ENCODE measurements around the gene GMIP. TPM values are rescaled to one million over a fixed set of nuclear protein-coding genes. Genes with fewer than 3 reads are reported as not detected.
"Not testable (repeated sequence)": the region's sequence is repeated elsewhere in the genome, so short reads cannot be mapped to it uniquely, and the experiment has no call there.

GMIP gene
- total RNA-seq, 4 donors from 2014 or later, result 5.6 to 10.8 (median 8.2) TPM

- Histone ChIP-seq H3K4me3 (peak within 1 kb of the TSS; percentile 60 to 92), H3K4me1 (peaks cover 0 to 7% of the 10 kb centered on the region in 2 donors), H3K27me3 (no peaks in the 10 kb centered on the region), H3K27ac (peak within 1 kb of the TSS; percentile 76 to 77), H3K36me3 (no peaks in the 10 kb centered on the region), H3K9me3 (no peaks in the 10 kb centered on the region)
- intact Hi-C loops (cut with DNase I; ENCODE audit: low total_unique reads), result no loop called here
- TF ChIP-seq, protein P1, sequence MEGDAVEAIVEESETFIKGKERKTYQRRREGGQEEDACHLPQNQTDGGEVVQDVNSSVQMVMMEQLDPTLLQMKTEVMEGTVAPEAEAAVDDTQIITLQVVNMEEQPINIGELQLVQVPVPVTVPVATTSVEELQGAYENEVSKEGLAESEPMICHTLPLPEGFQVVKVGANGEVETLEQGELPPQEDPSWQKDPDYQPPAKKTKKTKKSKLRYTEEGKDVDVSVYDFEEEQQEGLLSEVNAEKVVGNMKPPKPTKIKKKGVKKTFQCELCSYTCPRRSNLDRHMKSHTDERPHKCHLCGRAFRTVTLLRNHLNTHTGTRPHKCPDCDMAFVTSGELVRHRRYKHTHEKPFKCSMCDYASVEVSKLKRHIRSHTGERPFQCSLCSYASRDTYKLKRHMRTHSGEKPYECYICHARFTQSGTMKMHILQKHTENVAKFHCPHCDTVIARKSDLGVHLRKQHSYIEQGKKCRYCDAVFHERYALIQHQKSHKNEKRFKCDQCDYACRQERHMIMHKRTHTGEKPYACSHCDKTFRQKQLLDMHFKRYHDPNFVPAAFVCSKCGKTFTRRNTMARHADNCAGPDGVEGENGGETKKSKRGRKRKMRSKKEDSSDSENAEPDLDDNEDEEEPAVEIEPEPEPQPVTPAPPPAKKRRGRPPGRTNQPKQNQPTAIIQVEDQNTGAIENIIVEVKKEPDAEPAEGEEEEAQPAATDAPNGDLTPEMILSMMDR (IDR thresholded peaks at IDR 0.05), result no peak
- peak in 1 of 2 donors; percentile 34 for TF ChIP-seq POLR2A (IDR thresholded peaks at IDR 0.05)
- peak; percentile 91 for DNase-seq
Measured at GRCh38 chr19:19668230-19669012, 25.0 kb upstream of the GMIP start, which contains the start of gene ZNF101. Gene ZNF101, plus strand, starts transcription at chr19:19668839. Its CDS starts 125 bp downstream, at chr19:19668964.

DNA sequence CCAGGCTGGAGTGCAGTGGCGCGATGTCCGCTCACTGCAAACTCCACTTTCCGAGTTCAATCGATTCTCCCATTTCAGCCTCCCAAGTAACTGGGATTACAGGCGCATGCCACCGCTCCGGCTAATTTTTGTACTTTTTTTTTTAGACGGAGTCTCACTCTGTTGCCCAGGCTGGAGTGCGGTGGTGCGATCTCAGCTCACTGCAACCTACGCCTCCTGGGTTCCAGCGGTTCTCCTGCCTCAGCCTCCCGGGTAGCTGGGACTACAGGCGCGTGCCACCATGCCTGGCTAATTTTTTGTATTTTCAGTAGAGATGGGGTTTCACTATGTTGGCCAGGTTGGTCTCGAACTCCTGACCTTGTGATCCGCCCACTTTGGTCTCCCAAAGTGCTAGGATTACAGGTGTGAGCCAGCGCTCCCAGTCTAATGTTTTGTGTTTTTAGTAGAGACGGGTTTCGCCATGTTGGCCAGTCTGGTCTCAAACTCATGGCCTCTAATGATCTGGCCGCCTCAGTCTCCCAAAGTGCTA lies 22.0 kb upstream of the GMIP start:
- H3K4me1 ChIP-seq, result peaks cover 0 to 14% of the 10 kb centered on the region in 2 donors
- intact Hi-C loops (cut with DNase I; ENCODE audit: low total_unique reads); H3K9me3 ChIP-seq; H3K4me3 ChIP-seq; H3K27ac ChIP-seq; DNase-seq; H3K27me3 ChIP-seq; H3K36me3 ChIP-seq: not testable (repeated sequence)

DNA sequence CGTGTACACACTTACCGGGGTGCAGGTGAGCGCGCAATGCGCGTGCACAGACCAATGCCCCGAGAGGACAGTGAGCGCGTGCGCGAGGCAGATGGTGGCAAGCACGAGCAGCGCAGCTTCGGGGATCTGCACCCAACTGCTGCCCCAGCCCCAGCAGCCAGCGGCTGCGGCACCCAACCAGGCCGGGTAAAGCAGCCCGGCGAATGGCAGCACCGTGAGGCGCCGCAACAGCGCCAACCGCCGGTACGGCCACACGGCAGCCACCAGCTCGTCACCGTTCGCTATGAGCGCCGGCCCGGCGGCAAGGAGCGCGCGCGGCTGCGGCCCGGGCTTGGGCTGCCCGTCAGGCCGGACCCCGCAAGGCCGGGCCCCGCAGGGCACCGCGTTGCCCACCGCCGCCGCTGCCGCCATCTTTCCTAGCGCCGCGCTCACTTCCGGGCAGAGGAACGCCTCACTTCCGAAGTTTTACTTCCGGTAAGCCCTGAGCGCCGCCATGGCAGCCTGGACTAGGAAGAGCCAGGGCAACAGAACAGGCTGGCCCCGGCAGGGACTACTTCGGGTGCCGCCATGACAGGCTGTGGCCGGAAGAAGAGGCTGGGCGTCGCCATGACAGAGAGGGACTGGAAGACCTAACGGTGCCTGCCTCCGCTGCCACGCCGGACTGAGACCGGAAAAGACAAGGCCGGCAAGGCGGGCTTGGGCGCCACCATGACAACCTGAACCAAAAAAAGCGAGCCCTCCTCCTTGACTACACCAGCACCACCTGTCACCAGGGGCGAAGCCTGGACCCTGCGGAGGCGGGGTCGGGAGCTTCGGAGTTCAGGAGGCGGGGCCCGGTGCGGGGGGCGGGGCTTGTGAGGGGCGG lies 20.0 kb upstream of the GMIP start, which contains the start of gene ATP13A1:
ATP13A1 (minus strand) TSS at position 421 of the 865 bp plus-strand sequence; CDS start at position 411, 10 bp downstream.
- TF ChIP-seq, protein P1 (IDR thresholded peaks at IDR 0.05), result peak in 3 of 4 experiments; percentile 17 to 20 (median 18)
- peak; percentile 27 to 51 for TF ChIP-seq POLR2A (IDR thresholded peaks at IDR 0.05)
- H3K27ac ChIP-seq, result peak within 1 kb of the TSS; percentile 92 to 98
- H3K27me3 ChIP-seq, result no peaks in the 10 kb centered on the region
- intact Hi-C loops (cut with DNase I; ENCODE audit: low total_unique reads), result no loop called here
- H3K9me3 ChIP-seq, result no peaks in the 10 kb centered on the region
- peak; percentile 96 for DNase-seq
- H3K36me3 ChIP-seq, result no peaks in the 10 kb centered on the region
- H3K4me1 ChIP-seq, result peaks cover 0 to 8% of the 10 kb centered on the region in 2 donors
- peak within 1 kb of the TSS; percentile 88 to 96 for H3K4me3 ChIP-seq

GRCh38 chr19:19662871-19663255 lies 19.4 kb upstream of the GMIP start:
- Histone ChIP-seq H3K4me1 (peaks cover 0 to 8% of the 10 kb centered on the region in 2 donors), H3K27ac (peak overlapping the region; percentile 92 to 98), H3K4me3 (peak overlapping the region; percentile 88 to 96), H3K27me3 (no peaks in the 10 kb centered on the region), H3K36me3 (no peaks in the 10 kb centered on the region), H3K9me3 (no peaks in the 10 kb centered on the region)
- TF ChIP-seq POLR2A (IDR thresholded peaks at IDR 0.05), result no peak
- TF ChIP-seq, protein P1 (IDR thresholded peaks at IDR 0.05), result no peak
- no peak for DNase-seq
- intact Hi-C loops (cut with DNase I; ENCODE audit: low total_unique reads), result no loop called here

GRCh38 chr19:19662344-19662743 lies 18.9 kb upstream of the GMIP start:
- Histone ChIP-seq H3K9me3 (no peaks in the 10 kb centered on the region), H3K27ac (no peak overlapping the region), H3K4me1 (peaks cover 0 to 8% of the 10 kb centered on the region in 2 donors), H3K36me3 (no peaks in the 10 kb centered on the region), H3K4me3 (peak overlapping the region in 1 of 2 donors; percentile 96), H3K27me3 (no peaks in the 10 kb centered on the region)
- TF ChIP-seq POLR2A (IDR thresholded peaks at IDR 0.05), result no peak
- TF ChIP-seq, protein P1 (IDR thresholded peaks at IDR 0.05), result no peak
- no peak for DNase-seq
- intact Hi-C loops (cut with DNase I; ENCODE audit: low total_unique reads), result no loop called here

Measured in uterus (tissue), 4 donors.